Ovary (tissue), 3 donors: ENCODE measurements around the gene CCER1.

Source experiments
- CTCF ChIP-seq, 3 donors: fragments of 450-650 bp in 2 of 3; fragments of 200-600 bp in 1 of 3; IDR thresholded peaks; one replicate each; pipeline versions ENCODE4 v1.5.1 to v1.8.0; 2016 to 2022; ENCODE audit warnings: antibody characterized with exemption in 3 of 3, mild to moderate bottlenecking in 1 of 3
- EP300 ChIP-seq: sonication (generic); formaldehyde crosslinking; IDR thresholded peaks from one replicate; pipeline ENCODE4 v1.6.1; 2017; ENCODE audit warnings: antibody characterized with exemption
- POLR2A ChIP-seq: fragments of 450-650 bp; IDR thresholded peaks from one replicate; pipeline ENCODE4 v1.6.1; 2017; ENCODE audit warnings: antibody characterized with exemption, mild to moderate bottlenecking, moderate library complexity
- donor health status: DM: no; HTN: no; CAD: no.

GRCh38 chr12:90937651-90938050 is 17.3 kb downstream of the CCER1 start:
- TF ChIP-seq CTCF (IDR thresholded peaks at IDR 0.05) (no peak), POLR2A (no peak), EP300 (no peak)
